ENCODE results near the gene TBCB.
"Not testable (repeated sequence)": the region's sequence is repeated elsewhere in the genome, so short reads cannot be mapped to it uniquely, and the experiment has no call there.

The TBCB gene

GRCh38 chr19:36115453-36116343 lies at the start of gene TBCB:
Gene TBCB (plus strand): TSS chr19:36115468. CDS start chr19:36115561, 93 bp downstream.
- in situ Hi-C loops (cut with MboI; ENCODE audit: low sequenced_read_pairs) = no loop called here

- in situ Hi-C loops (cut with MboI; ENCODE audit: low sequenced_read_pairs) = no loop called here
Observed at GRCh38 chr19:36067681-36068080, 47.6 kb upstream of the TBCB start.

DNA sequence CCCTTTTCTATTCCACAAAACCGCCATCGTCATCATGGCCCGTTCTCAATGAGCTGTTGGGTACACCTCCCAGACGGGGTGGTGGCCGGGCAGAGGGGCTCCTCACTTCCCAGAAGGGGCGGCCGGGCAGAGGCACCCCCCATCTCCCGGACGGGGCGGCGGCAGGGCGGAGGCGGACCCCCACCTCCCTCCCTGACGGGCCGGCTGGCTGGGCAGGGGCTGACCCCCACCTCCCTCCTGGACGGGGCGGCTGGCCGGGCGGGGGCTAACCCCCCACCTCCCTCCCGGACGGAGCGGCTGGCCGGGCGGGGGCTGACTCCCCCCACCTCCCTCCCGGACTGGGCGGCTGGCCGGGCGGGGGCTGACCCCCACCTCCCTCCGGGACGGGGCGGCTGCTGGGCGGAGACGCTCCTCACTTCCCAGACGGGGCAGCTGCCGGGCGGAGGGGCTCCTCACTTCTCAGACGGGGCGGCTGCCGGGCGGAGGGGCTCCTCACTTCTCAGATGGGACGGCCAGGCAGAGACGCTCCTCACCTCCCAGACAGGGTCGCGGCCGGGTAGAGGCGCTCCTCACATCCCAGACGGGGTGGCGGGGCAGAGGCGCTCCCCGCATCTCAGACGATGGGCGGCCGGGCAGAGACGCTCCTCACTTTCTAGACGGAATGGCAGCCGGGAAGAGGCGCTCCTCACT lies 46.3 kb upstream of the TBCB start:
- in situ Hi-C loops (cut with MboI; ENCODE audit: low sequenced_read_pairs) = not testable (repeated sequence)

DNA sequence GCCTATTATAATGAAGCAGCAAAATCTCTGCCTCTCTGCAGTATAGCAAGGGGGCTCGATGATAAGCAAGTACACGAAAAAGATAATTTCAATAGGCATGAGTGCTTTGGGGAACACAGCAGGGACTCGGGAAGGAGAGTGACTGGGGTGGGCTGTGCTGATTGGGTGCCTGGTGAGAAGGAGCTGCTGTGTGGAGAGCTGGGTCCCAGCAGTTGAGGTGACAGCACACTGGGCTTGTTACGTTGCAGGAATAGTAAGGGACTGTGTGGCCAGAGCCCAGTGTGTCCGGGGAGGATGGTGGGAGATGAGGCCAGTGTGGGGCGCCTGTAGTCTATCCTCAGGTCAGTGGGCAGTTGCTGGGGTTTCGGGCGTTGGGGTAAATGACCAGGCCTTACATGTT lies 43.2 kb upstream of the TBCB start:
- in situ Hi-C loops (cut with MboI; ENCODE audit: low sequenced_read_pairs) = no loop called here

GRCh38 chr19:36073121-36073876 lies 42.0 kb upstream of the TBCB start:
- in situ Hi-C loops (cut with MboI; ENCODE audit: low sequenced_read_pairs) = no loop called here

GRCh38 chr19:36079389-36079945 lies 35.8 kb upstream of the TBCB start:
- in situ Hi-C loops (cut with MboI; ENCODE audit: low sequenced_read_pairs) = no loop called here

- in situ Hi-C loops (cut with MboI; ENCODE audit: low sequenced_read_pairs) = no loop called here
Observed at GRCh38 chr19:36081385-36081784, 33.9 kb upstream of the TBCB start.

GRCh38 chr19:36081894-36082293 lies 33.4 kb upstream of the TBCB start:
- in situ Hi-C loops (cut with MboI; ENCODE audit: low sequenced_read_pairs) = no loop called here

GRCh38 chr19:36082916-36083315 lies 32.4 kb upstream of the TBCB start:
- in situ Hi-C loops (cut with MboI; ENCODE audit: low sequenced_read_pairs) = no loop called here

GRCh38 chr19:36084231-36085009 lies 30.8 kb upstream of the TBCB start:
- in situ Hi-C loops (cut with MboI; ENCODE audit: low sequenced_read_pairs) = no loop called here

GRCh38 chr19:36086326-36086725 lies 28.9 kb upstream of the TBCB start:
- in situ Hi-C loops (cut with MboI; ENCODE audit: low sequenced_read_pairs) = no loop called here

- in situ Hi-C loops (cut with MboI; ENCODE audit: low sequenced_read_pairs) = no loop called here
Observed at GRCh38 chr19:36089847-36090246, 25.4 kb upstream of the TBCB start.

DNA sequence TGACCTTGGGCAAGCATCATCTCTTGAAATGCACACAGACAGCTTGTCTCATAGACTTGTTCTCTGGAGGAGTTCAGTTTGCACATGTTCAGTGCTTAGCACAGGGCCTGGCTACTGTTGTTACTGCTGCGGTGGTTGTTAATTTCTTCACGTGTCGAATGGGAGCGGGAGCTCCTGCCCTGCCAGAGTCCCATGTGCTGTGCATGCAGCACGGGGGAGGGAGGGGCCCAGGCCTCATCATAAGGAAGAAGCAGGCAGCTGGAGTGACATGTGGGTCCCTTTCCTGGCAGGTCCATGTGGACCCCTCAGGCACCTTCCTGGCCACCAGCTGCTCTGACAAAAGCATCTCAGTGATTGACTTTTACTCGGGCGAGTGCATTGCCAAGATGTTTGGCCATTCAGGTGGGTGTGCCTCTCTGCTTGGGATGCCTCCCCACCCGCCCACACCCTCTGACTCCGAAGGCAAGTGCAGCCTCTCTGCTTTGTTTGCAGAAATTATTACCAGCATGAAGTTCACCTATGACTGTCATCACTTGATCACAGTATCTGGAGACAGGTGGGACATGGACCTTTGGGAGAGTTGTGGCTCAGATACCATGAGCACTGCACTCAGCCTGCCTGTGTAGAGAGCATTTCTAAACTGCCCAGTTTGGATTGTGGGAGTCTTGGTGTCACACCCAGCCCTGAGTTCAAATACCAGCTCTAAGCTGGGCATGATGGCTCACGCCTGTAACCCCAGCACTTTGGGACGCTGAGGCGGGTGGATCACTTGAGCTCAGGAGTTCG lies 24.2 kb upstream of the TBCB start:
- in situ Hi-C loops (cut with MboI; ENCODE audit: low sequenced_read_pairs) = no loop called here

DNA sequence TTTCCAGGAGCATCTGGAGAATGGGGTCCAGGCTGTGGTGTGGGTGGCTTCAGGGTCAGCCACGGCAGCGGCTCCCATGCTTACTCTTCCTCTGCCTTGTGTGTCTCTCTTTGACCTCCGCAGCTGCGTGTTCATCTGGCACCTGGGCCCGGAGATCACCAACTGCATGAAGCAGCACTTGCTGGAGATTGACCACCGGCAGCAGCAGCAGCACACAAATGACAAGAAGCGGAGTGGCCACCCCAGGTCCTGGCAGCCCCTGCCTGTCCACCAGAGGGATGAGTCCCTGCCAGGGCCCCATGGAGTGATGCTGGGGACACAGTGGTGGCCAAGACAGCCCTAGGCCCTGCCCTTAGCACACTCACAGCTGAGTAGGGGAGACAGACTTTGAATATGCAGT lies 22.7 kb upstream of the TBCB start:
- in situ Hi-C loops (cut with MboI; ENCODE audit: low sequenced_read_pairs) = no loop called here

GRCh38 chr19:36093146-36093662 lies 22.1 kb upstream of the TBCB start:
- in situ Hi-C loops (cut with MboI; ENCODE audit: low sequenced_read_pairs) = no loop called here

- in situ Hi-C loops (cut with MboI; ENCODE audit: low sequenced_read_pairs) = no loop called here
Observed at GRCh38 chr19:36093687-36094086, 21.6 kb upstream of the TBCB start.

DNA sequence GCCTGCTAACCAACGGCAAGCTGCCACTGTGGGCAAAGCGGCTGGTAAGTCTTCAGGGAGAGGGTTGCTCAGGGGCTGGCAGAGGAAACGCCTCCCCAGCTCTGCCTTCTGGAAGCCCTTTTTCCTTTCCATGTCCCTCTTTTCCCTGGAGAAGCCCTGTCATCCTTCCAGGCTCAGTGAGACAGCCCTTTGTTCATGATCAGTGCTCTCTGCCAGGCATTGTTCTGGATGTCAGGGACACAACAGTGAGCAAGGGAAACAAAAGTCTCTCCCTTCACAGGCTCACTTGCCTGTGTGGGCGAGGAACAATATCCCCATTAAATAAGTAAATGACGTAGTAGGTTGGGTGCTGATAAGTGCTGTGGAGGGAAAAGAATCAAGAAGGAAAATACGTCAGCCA lies 18.2 kb upstream of the TBCB start:
- in situ Hi-C loops (cut with MboI; ENCODE audit: low sequenced_read_pairs) = no loop called here

- in situ Hi-C loops (cut with MboI; ENCODE audit: low sequenced_read_pairs) = no loop called here
Observed at GRCh38 chr19:36099166-36099785, 16.0 kb upstream of the TBCB start.

GRCh38 chr19:36100476-36100875 lies 14.8 kb upstream of the TBCB start:
- in situ Hi-C loops (cut with MboI; ENCODE audit: low sequenced_read_pairs) = no loop called here

All from HL-60/S4 treated with phorbol 12-myristate 13-acetate at 8.2 ng/mL for 4 days and 3 days (cell line).